Measurements from ENCODE around the gene ITIH5.
"Not testable (repeated sequence)": the region's sequence is repeated elsewhere in the genome, so short reads cannot be mapped to it uniquely, and the experiment has no call there.

ITIH5 gene

GRCh38 chr10:7686351-7687171 lies 19.8 kb upstream of the ITIH5 start:
- H3K4me3 ChIP-seq (ENCODE audit: low read depth, low read length), result no peak overlapping the region
- no peak for TF ChIP-seq CTCF (IDR thresholded peaks at IDR 0.05; ENCODE audit: borderline replicate concordance, insufficient read depth, low read depth, low read length)

GRCh38 chr10:7680078-7680477 lies 13.3 kb upstream of the ITIH5 start:
- not testable (repeated sequence) for H3K4me3 ChIP-seq (ENCODE audit: low read depth, low read length)

- H3K4me3 ChIP-seq (ENCODE audit: low read depth, low read length), result no peak overlapping the region
- no peak for TF ChIP-seq CTCF (IDR thresholded peaks at IDR 0.05; ENCODE audit: borderline replicate concordance, insufficient read depth, low read depth, low read length)
These were observed 12.5 kb upstream of the ITIH5 start for GRCh38 chr10:7679256-7679655.

GRCh38 chr10:7672341-7673134 lies 5.8 kb upstream of the ITIH5 start:
- H3K4me3 ChIP-seq (ENCODE audit: low read depth, low read length), result no peak overlapping the region
- TF ChIP-seq CTCF (IDR thresholded peaks at IDR 0.05; ENCODE audit: borderline replicate concordance, insufficient read depth, low read depth, low read length), result no peak

GRCh38 chr10:7670157-7670556 lies 3.4 kb upstream of the ITIH5 start:
- no peak overlapping the region for H3K4me3 ChIP-seq (ENCODE audit: low read depth, low read length)
- no peak for TF ChIP-seq CTCF (IDR thresholded peaks at IDR 0.05; ENCODE audit: borderline replicate concordance, insufficient read depth, low read depth, low read length)

GRCh38 chr10:7667262-7668141 lies 736 bp upstream of the ITIH5 start:
- no peak overlapping the region for H3K4me3 ChIP-seq (ENCODE audit: low read depth, low read length)
- TF ChIP-seq CTCF (IDR thresholded peaks at IDR 0.05; ENCODE audit: borderline replicate concordance, insufficient read depth, low read depth, low read length), result no peak

- H3K4me3 ChIP-seq (ENCODE audit: low read depth, low read length), result no peak overlapping the region
These were observed 999 bp downstream of the ITIH5 start for GRCh38 chr10:7665767-7666166.

More at GRCh38 chr10:7665767-7666166, 999 bp downstream of the ITIH5 start:
- TF ChIP-seq CTCF (IDR thresholded peaks at IDR 0.05; ENCODE audit: borderline replicate concordance, insufficient read depth, low read depth, low read length), result no peak

Data from GM12875 (cell line).